ENCODE data around the gene CBX1. TPM values are rescaled to one million over a fixed set of nuclear protein-coding genes. Genes with fewer than 3 reads are reported as not detected.
A peak's percentile ranks its signal among the peaks of the same experiment; 100 is the strongest.

CBX1 gene
- total and polyA plus RNA-seq, 2 donors (not counting 3 experiments of a cell fraction or from before 2014, with no cell fraction given), result 20.4 to 95.2 TPM

DNA sequence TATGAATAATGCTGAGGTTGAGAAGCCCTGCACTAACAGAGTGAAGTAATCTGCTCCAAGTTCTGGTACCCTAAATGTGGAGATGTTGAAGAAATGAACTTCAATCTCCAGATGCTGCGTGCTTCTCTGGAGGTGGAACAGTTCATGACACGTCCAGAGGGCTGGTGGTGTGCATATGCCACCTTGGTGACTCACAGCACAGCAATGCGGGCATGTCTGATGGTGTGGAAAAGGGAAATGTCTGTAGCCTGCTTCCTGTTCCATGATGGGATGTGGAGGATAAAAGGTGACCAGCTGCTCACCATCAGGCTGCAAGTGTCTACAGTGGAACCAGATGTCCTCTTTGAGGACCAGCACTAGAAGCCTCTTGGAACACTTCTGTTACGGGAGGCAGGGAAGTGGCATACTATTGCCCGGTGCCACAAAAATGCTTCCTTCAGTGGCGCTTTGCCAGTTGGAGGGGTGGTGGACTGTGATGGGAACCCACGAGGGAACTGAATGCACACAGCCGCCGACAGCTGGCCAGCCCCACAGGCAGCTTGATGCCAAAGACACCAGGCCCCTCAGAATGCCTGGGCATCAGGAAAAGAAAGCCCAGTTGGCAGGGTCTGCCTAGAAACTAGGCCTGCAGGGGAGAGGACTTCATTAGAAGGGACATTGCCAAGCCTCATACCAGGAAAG lies 26.2 kb upstream of the CBX1 start:
- peak; percentile 65 for DNase-seq (ENCODE audit: low read depth, low spot score)
- no peaks in the 10 kb centered on the region for H3K9me3 ChIP-seq (replicated peaks; ENCODE audit: control insufficient read depth, insufficient read depth, low read length)
- intact Hi-C loops (cut with micrococcal nuclease), result loop anchor here (1.0 kb wide), 2 partner anchors 20 to 102 kb away; partner anchors contain the start of gene SNX11
- peak; percentile 91 for FAIRE-seq
- peak overlapping the region; percentile 38 for H3K27ac ChIP-seq (ENCODE audit: insufficient read depth, low read depth, low read length)
- POLR2A ChIA-PET, result no interaction called here
- no peak for TF ChIP-seq GATA2 (IDR thresholded peaks at IDR 0.05; ENCODE audit: insufficient read depth, insufficient read length, low read depth, low read length)
- peak; percentile 74 for TF ChIP-seq MYC (IDR thresholded peaks at IDR 0.05; ENCODE audit: low read depth, low read length)
- TF ChIP-seq EZH2 (IDR thresholded peaks at IDR 0.05; ENCODE audit: borderline replicate concordance, low read depth, low read length, severe bottlenecking), result no peak
- TF ChIP-seq CTCF (IDR thresholded peaks at IDR 0.05; ENCODE audit: extremely low read depth in 1 of 2, insufficient read depth in 1 of 2, low read depth in 1 of 2, low read length in 2 of 2), result no peak
- TF ChIP-seq MAX (IDR thresholded peaks at IDR 0.05; ENCODE audit: insufficient read depth, insufficient read length), result no peak
- TF ChIP-seq POLR2AphosphoS5 (IDR thresholded peaks at IDR 0.05; ENCODE audit: insufficient read depth, low read depth, low read length), result peak; percentile 66
- TF ChIP-seq JUN (IDR thresholded peaks at IDR 0.05; ENCODE audit: borderline replicate concordance, insufficient read depth, insufficient read length, low read depth), result peak; percentile 88
- peak; percentile 82 for TF ChIP-seq FOS (IDR thresholded peaks at IDR 0.05; ENCODE audit: borderline replicate concordance, insufficient read depth, low read length)
- no peak for TF ChIP-seq POLR2A (IDR thresholded peaks at IDR 0.05; ENCODE audit: low read depth, low read length)
- peak overlapping the region; percentile 3 for H3K4me2 ChIP-seq (ENCODE audit: insufficient read depth, low read length)
- no peaks in the 10 kb centered on the region for H3K9me1 ChIP-seq (replicated peaks; ENCODE audit: control insufficient read depth, extremely low read depth, insufficient read depth, low read length)
- H4K20me1 ChIP-seq (replicated peaks; ENCODE audit: control insufficient read depth, extremely low read depth, insufficient read depth, low read length), result no peaks in the 10 kb centered on the region
- peaks cover 15% of the 10 kb centered on the region for H3K4me1 ChIP-seq (ENCODE audit: control insufficient read depth, extremely low read depth, insufficient read depth, low read length)
- no peak overlapping the region for H3K9ac ChIP-seq (replicated peaks; ENCODE audit: extremely low read depth, insufficient read depth, low read length)
- H3K4me3 ChIP-seq (replicated peaks in 1 of 3; ENCODE audit: insufficient read depth in 1 of 3, low read depth in 1 of 3, low read length in 3 of 3), result no peak overlapping the region
- H3K36me3 ChIP-seq (ENCODE audit: control insufficient read depth in 2 of 2, extremely low read depth in 1 of 2, insufficient read depth in 2 of 2, low read length in 2 of 2), result peaks cover 0 to 2% of the 10 kb centered on the region in 2 experiments
- H2AFZ ChIP-seq (ENCODE audit: low read depth, low read length), result no peak overlapping the region
- no peaks in the 10 kb centered on the region for H3K27me3 ChIP-seq (ENCODE audit: control insufficient read depth in 2 of 2, insufficient read depth in 2 of 2, low read length in 2 of 2)
- CTCF ChIA-PET, result interaction anchor here (1.2 to 9.4 kb wide), 4 partner anchors 50 to 102 kb away, joined by 3 to 167 read pairs (median 4); no protein-coding TSS in a partner anchor
- BruUV-seq (replicated peaks), result no TSS peak
- H3K79me2 ChIP-seq (ENCODE audit: control insufficient read depth, insufficient read depth, low read length), result no peaks in the 10 kb centered on the region
- dilution Hi-C loops (cut with MboI; ENCODE audit: extremely low pct_ligation_motif_present, low sequenced_read_pairs), result no loop called here
